Prostate gland (tissue), 2 donors: ENCODE measurements around the gene MICAL3.

Source experiments
- CTCF ChIP-seq, 4 experiments: fragments of 200-600 bp in 2 of 4; fragments of 450-650 bp in 2 of 4; sonication (generic) in 2 of 4; IDR thresholded peaks; 1 replicate in 3 of 4; 2 replicates in 1 of 4; pipeline ENCODE4 v1.5.1; 2016 to 2019; ENCODE audit warnings: antibody characterized with exemption in 4 of 4, mild to moderate bottlenecking in 2 of 4, moderate library complexity in 2 of 4
- POLR2A ChIP-seq: fragments of 450-650 bp; IDR thresholded peaks from one replicate; pipeline ENCODE4 v1.6.1; 2016; ENCODE audit warnings: antibody characterized with exemption, mild to moderate bottlenecking
- POLR2AphosphoS5 ChIP-seq: sonication (generic); formaldehyde crosslinking; IDR thresholded peaks from one replicate; pipeline ENCODE4 v1.6.1; 2017; ENCODE audit warnings: antibody characterized with exemption

GRCh38 chr22:17842386-17842785 is 182.0 kb downstream of the MICAL3 start:
- TF ChIP-seq CTCF (IDR thresholded peaks at IDR 0.05) (no peak), POLR2A (no peak), POLR2AphosphoS5 (no peak)
